ENCODE measurements around the gene LST1.

DNA sequence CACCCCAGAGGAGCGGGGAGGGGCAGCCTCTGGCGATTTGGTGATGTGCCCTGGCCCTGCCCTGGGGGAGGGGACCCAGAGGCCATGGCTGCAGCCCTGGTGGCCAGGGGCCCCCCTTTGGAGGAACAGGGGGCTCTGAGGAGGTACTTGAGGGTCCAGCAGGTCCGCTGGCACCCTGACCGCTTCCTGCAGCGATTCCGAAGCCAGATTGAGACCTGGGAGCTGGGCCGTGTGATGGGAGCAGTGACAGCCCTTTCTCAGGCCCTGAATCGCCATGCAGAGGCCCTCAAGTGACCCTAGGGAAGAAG is 27.8 kb upstream of the LST1 start:
- TF ChIP-seq, protein P1, sequence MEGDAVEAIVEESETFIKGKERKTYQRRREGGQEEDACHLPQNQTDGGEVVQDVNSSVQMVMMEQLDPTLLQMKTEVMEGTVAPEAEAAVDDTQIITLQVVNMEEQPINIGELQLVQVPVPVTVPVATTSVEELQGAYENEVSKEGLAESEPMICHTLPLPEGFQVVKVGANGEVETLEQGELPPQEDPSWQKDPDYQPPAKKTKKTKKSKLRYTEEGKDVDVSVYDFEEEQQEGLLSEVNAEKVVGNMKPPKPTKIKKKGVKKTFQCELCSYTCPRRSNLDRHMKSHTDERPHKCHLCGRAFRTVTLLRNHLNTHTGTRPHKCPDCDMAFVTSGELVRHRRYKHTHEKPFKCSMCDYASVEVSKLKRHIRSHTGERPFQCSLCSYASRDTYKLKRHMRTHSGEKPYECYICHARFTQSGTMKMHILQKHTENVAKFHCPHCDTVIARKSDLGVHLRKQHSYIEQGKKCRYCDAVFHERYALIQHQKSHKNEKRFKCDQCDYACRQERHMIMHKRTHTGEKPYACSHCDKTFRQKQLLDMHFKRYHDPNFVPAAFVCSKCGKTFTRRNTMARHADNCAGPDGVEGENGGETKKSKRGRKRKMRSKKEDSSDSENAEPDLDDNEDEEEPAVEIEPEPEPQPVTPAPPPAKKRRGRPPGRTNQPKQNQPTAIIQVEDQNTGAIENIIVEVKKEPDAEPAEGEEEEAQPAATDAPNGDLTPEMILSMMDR (conservative IDR thresholded peaks at IDR 0.05; ENCODE audit: low read depth, low read length) = no peak
- no peak for TF ChIP-seq POLR2A (IDR thresholded peaks at IDR 0.05; ENCODE audit: low read depth, low read length)
- no peak for TF ChIP-seq CEBPB (IDR thresholded peaks at IDR 0.05; ENCODE audit: low read depth, low read length)
- no peak for TF ChIP-seq RFX5 (IDR thresholded peaks at IDR 0.05; ENCODE audit: low read depth, low read length)
- TF ChIP-seq, protein P2, sequence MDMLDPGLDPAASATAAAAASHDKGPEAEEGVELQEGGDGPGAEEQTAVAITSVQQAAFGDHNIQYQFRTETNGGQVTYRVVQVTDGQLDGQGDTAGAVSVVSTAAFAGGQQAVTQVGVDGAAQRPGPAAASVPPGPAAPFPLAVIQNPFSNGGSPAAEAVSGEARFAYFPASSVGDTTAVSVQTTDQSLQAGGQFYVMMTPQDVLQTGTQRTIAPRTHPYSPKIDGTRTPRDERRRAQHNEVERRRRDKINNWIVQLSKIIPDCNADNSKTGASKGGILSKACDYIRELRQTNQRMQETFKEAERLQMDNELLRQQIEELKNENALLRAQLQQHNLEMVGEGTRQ (IDR thresholded peaks at IDR 0.05; ENCODE audit: low read depth, low read length) = no peak
- TF ChIP-seq MAZ (IDR thresholded peaks at IDR 0.05; ENCODE audit: borderline replicate concordance, low read depth, low read length) = no peak
- no peak for TF ChIP-seq MAFK (IDR thresholded peaks at IDR 0.05; ENCODE audit: low read depth, low read length)
- TF ChIP-seq BHLHE40 (IDR thresholded peaks at IDR 0.05; ENCODE audit: low read depth, low read length) = no peak
- no peak for TF ChIP-seq MXI1 (IDR thresholded peaks at IDR 0.05; ENCODE audit: borderline replicate concordance, low read depth, low read length)
- TF ChIP-seq RAD21 (IDR thresholded peaks at IDR 0.05; ENCODE audit: low read length) = no peak
